OCI-LY1 (cell line): ENCODE measurements around the gene SRMS.

Experiments
- H2AFZ ChIP-seq: fragments of 200-600 bp; sonication (generic), shearing (Covaris generic); 2 replicates; pipeline ENCODE4 v1.6.0; 2014; ENCODE audit warnings: antibody characterized with exemption, mild to moderate bottlenecking, low read length
- H3F3A ChIP-seq: fragments of 200-600 bp; sonication (generic), shearing (Covaris generic); 2 replicates; pipeline ENCODE4 v1.6.0; 2014; ENCODE audit warnings: mild to moderate bottlenecking, antibody characterized with exemption, low read length, moderate library complexity; ENCODE audit not compliant: insufficient read depth
- H3K27ac ChIP-seq: fragments of 200-600 bp; sonication (generic); 2 replicates; pipeline ENCODE4 v1.5.1; 2014; ENCODE audit warnings: low read length, mixed run types, mild to moderate bottlenecking, low read depth; ENCODE audit not compliant: poor library complexity, severe bottlenecking
- H3K27me3 ChIP-seq: fragments of 200-600 bp; sonication (generic); 2 replicates; pipeline ENCODE4 v1.6.0; 2014; ENCODE audit warnings: antibody characterized with exemption, mild to moderate bottlenecking, low read length, moderate library complexity; ENCODE audit not compliant: insufficient read depth
- H3K36me3 ChIP-seq: fragments of 200-600 bp; sonication (generic); 2 replicates; pipeline ENCODE4 v1.6.1; 2014; ENCODE audit warnings: mild to moderate bottlenecking, antibody characterized with exemption, low read length, moderate library complexity, mixed read lengths; ENCODE audit not compliant: insufficient read depth
- H3K4me1 ChIP-seq: fragments of 200-600 bp; sonication (generic); 2 replicates; pipeline ENCODE4 v1.5.1; 2014; ENCODE audit warnings: mild to moderate bottlenecking, low read length, moderate library complexity; ENCODE audit not compliant: insufficient read depth, severe bottlenecking
- H3K4me2 ChIP-seq: fragments of 200-600 bp; sonication (generic), shearing (Covaris generic); 2 replicates; pipeline ENCODE4 v1.6.1; 2014; ENCODE audit warnings: low read length
- H3K4me3 ChIP-seq: fragments of 200-600 bp; sonication (generic); 2 replicates; pipeline ENCODE4 v1.5.1; 2014; ENCODE audit warnings: low read length, low read depth, mild to moderate bottlenecking, mixed read lengths; ENCODE audit not compliant: poor library complexity, severe bottlenecking
- H3K79me2 ChIP-seq: fragments of 200-600 bp; shearing (Covaris generic); 2 replicates; pipeline ENCODE4 v1.6.1; 2016; ENCODE audit warnings: mixed run types, low read length, mixed read lengths; ENCODE audit not compliant: insufficient read depth
- H3K9ac ChIP-seq: fragments of 200-600 bp; sonication (generic), shearing (Covaris generic); 2 replicates; pipeline ENCODE4 v1.6.1; 2014; ENCODE audit warnings: mild to moderate bottlenecking, low read length, mixed read lengths
- H3K9me2 ChIP-seq: fragments of 200-600 bp; sonication (generic), shearing (Covaris generic); 2 replicates; pipeline ENCODE4 v1.6.1; 2014; ENCODE audit warnings: low read depth, mild to moderate bottlenecking, low read length, mixed read lengths
- H3K9me3 ChIP-seq: fragments of 200-600 bp; shearing (Covaris generic); 2 replicates; pipeline ENCODE4 v1.6.1; 2014; ENCODE audit warnings: low read length, mixed read lengths
- H4K20me1 ChIP-seq: fragments of 200-600 bp; sonication (generic), shearing (Covaris generic); 2 replicates; pipeline ENCODE4 v1.6.0; 2016; ENCODE audit warnings: mild to moderate bottlenecking, low read length; ENCODE audit not compliant: insufficient read depth
- CTCF ChIP-seq: fragments of 200-600 bp; sonication (generic), shearing (Covaris generic); IDR thresholded peaks from 2 replicates; pipeline ENCODE4 v1.5.1; 2017; ENCODE audit warnings: mild to moderate bottlenecking, antibody characterized with exemption, low read length, moderate library complexity, mixed read lengths
- EZH2 ChIP-seq: fragments of 200-600 bp; sonication (generic), shearing (Covaris generic); IDR thresholded peaks from 2 replicates; pipeline ENCODE4 v1.8.0; 2017; ENCODE audit warnings: borderline replicate concordance, mixed run types, mild to moderate bottlenecking, antibody characterized with exemption, low read length, moderate library complexity, mixed read lengths

The SRMS gene

GRCh38 chr20:63544958-63545516, 2.5 kb downstream of the SRMS start:
- Histone ChIP-seq H3K9me3 (no peaks in the 10 kb centered on the region), H3K27ac (no peak overlapping the region), H3K79me2 (no peaks in the 10 kb centered on the region), H3K9me2 (no peaks in the 10 kb centered on the region), H4K20me1 (no peaks in the 10 kb centered on the region), H3K4me1 (no peaks in the 10 kb centered on the region), H3K27me3 (peaks cover 5% of the 10 kb centered on the region; the same call in 1 of the 2 replicates), H3K4me2 (no peak overlapping the region), H3K4me3 (no peak overlapping the region), H3K9ac (no peak overlapping the region), H3K36me3 (no peaks in the 10 kb centered on the region), H2AFZ (no peak overlapping the region), H3F3A (no peaks in the 10 kb centered on the region)
- no peak for TF ChIP-seq CTCF
- TF ChIP-seq EZH2: no peak

- no peaks in the 10 kb centered on the region for H4K20me1 ChIP-seq
- no peak overlapping the region for H2AFZ ChIP-seq
- H3K79me2 ChIP-seq: no peaks in the 10 kb centered on the region
- H3K9ac ChIP-seq: no peak overlapping the region
- H3F3A ChIP-seq: no peaks in the 10 kb centered on the region
- H3K27me3 ChIP-seq: peaks cover 5% of the 10 kb centered on the region; the same call in 1 of the 2 replicates
- H3K9me2 ChIP-seq: no peaks in the 10 kb centered on the region
- H3K4me3 ChIP-seq: no peak overlapping the region
- no peak overlapping the region for H3K4me2 ChIP-seq
- H3K36me3 ChIP-seq: no peaks in the 10 kb centered on the region
- H3K4me1 ChIP-seq: no peaks in the 10 kb centered on the region
- TF ChIP-seq CTCF: no peak
- no peak for TF ChIP-seq EZH2
- H3K9me3 ChIP-seq: no peaks in the 10 kb centered on the region
- no peak overlapping the region for H3K27ac ChIP-seq
Observed at GRCh38 chr20:63544241-63544957, 3.1 kb downstream of the SRMS start.

- Histone ChIP-seq H3K4me2 (no peak overlapping the region), H3K9me2 (no peaks in the 10 kb centered on the region), H3K27me3 (peaks cover 4% of the 10 kb centered on the region; the same call in 1 of the 2 replicates), H2AFZ (no peak overlapping the region), H3K4me1 (no peaks in the 10 kb centered on the region), H3K27ac (no peak overlapping the region), H4K20me1 (no peaks in the 10 kb centered on the region), H3K4me3 (no peak overlapping the region), H3K9ac (no peak overlapping the region), H3F3A (no peaks in the 10 kb centered on the region), H3K79me2 (no peaks in the 10 kb centered on the region), H3K9me3 (no peaks in the 10 kb centered on the region), H3K36me3 (no peaks in the 10 kb centered on the region)
- TF ChIP-seq CTCF: no peak
Observed at GRCh38 chr20:63543733-63544132, 3.8 kb downstream of the SRMS start.
